Measurements from ENCODE around the gene ZSWIM6. TPM values are rescaled to one million over a fixed set of nuclear protein-coding genes. Genes with fewer than 3 reads are reported as not detected.

The ZSWIM6 gene
- total RNA-seq, 1 donor from 2014 or later, result 7.4 TPM

- H3K4me1 Mint-ChIP-seq, result peaks cover 2% of the 10 kb centered on the region
Measured at GRCh38 chr5:61349935-61350334, 17.9 kb downstream of the ZSWIM6 start.

GRCh38 chr5:61350535-61350934, 18.5 kb downstream of the ZSWIM6 start:
- DNase-seq, result no peak
- H3K4me1 Mint-ChIP-seq, result peaks cover 2% of the 10 kb centered on the region
- no peak overlapping the region for H3K27ac Mint-ChIP-seq
- peaks cover 3% of the 10 kb centered on the region for H3K9me3 Mint-ChIP-seq
- no peaks in the 10 kb centered on the region for H3K27me3 Mint-ChIP-seq
- intact Hi-C loops (cut with micrococcal nuclease), result no loop called here
- H3K4me3 Mint-ChIP-seq, result no peak overlapping the region
- no peaks in the 10 kb centered on the region for H3K36me3 Mint-ChIP-seq (ENCODE audit: low read depth)

More at GRCh38 chr5:61349935-61350334, 17.9 kb downstream of the ZSWIM6 start:
- H3K36me3 Mint-ChIP-seq (ENCODE audit: low read depth), result no peaks in the 10 kb centered on the region
- H3K9me3 Mint-ChIP-seq, result peaks cover 3% of the 10 kb centered on the region
- DNase-seq, result no peak
- intact Hi-C loops (cut with micrococcal nuclease), result no loop called here
- H3K27ac Mint-ChIP-seq, result no peak overlapping the region
- no peaks in the 10 kb centered on the region for H3K27me3 Mint-ChIP-seq
- H3K4me3 Mint-ChIP-seq, result no peak overlapping the region

GRCh38 chr5:61351733-61352132, 19.7 kb downstream of the ZSWIM6 start:
- DNase-seq, result no peak
- no peak overlapping the region for H3K27ac Mint-ChIP-seq
- peaks cover 2% of the 10 kb centered on the region for H3K4me1 Mint-ChIP-seq
- intact Hi-C loops (cut with micrococcal nuclease), result no loop called here
- no peaks in the 10 kb centered on the region for H3K27me3 Mint-ChIP-seq
- no peaks in the 10 kb centered on the region for H3K36me3 Mint-ChIP-seq (ENCODE audit: low read depth)
- peaks cover 3% of the 10 kb centered on the region for H3K9me3 Mint-ChIP-seq
- no peak overlapping the region for H3K4me3 Mint-ChIP-seq

- DNase-seq, result no peak
- intact Hi-C loops (cut with micrococcal nuclease), result no loop called here
- no peaks in the 10 kb centered on the region for H3K27me3 Mint-ChIP-seq
- peaks cover 2% of the 10 kb centered on the region for H3K4me1 Mint-ChIP-seq
- H3K9me3 Mint-ChIP-seq, result peaks cover 3% of the 10 kb centered on the region
- H3K27ac Mint-ChIP-seq, result no peak overlapping the region
- H3K4me3 Mint-ChIP-seq, result no peak overlapping the region
- H3K36me3 Mint-ChIP-seq (ENCODE audit: low read depth), result no peaks in the 10 kb centered on the region
Measured at GRCh38 chr5:61352180-61352579, 20.1 kb downstream of the ZSWIM6 start.

- Mint-ChIP-seq H3K4me3 (no peak overlapping the region), H3K4me1 (peaks cover 2% of the 10 kb centered on the region), H3K27ac (no peak overlapping the region), H3K9me3 (peaks cover 3% of the 10 kb centered on the region), H3K36me3 (ENCODE audit: low read depth) (no peaks in the 10 kb centered on the region), H3K27me3 (no peaks in the 10 kb centered on the region)
- DNase-seq, result no peak
- intact Hi-C loops (cut with micrococcal nuclease), result no loop called here
Measured at GRCh38 chr5:61352612-61353156, 20.6 kb downstream of the ZSWIM6 start.

GRCh38 chr5:61353293-61353692, 21.2 kb downstream of the ZSWIM6 start:
- intact Hi-C loops (cut with micrococcal nuclease), result no loop called here
- peaks cover 2% of the 10 kb centered on the region for H3K9me3 Mint-ChIP-seq
- H3K4me3 Mint-ChIP-seq, result no peak overlapping the region
- DNase-seq, result no peak
- H3K4me1 Mint-ChIP-seq, result peaks cover 2% of the 10 kb centered on the region
- no peak overlapping the region for H3K27ac Mint-ChIP-seq
- H3K36me3 Mint-ChIP-seq (ENCODE audit: low read depth), result no peaks in the 10 kb centered on the region
- no peaks in the 10 kb centered on the region for H3K27me3 Mint-ChIP-seq

GRCh38 chr5:61354199-61354598, 22.1 kb downstream of the ZSWIM6 start:
- Mint-ChIP-seq H3K36me3 (ENCODE audit: low read depth) (no peaks in the 10 kb centered on the region), H3K27me3 (no peaks in the 10 kb centered on the region), H3K4me3 (no peak overlapping the region), H3K4me1 (peaks cover 2% of the 10 kb centered on the region), H3K9me3 (no peaks in the 10 kb centered on the region), H3K27ac (no peak overlapping the region)
- DNase-seq, result no peak
- intact Hi-C loops (cut with micrococcal nuclease), result no loop called here

GRCh38 chr5:61357745-61358144, 25.7 kb downstream of the ZSWIM6 start:
- H3K27ac Mint-ChIP-seq, result no peak overlapping the region
- no peak for DNase-seq
- no peaks in the 10 kb centered on the region for H3K9me3 Mint-ChIP-seq
- no peaks in the 10 kb centered on the region for H3K36me3 Mint-ChIP-seq (ENCODE audit: low read depth)
- no peak overlapping the region for H3K4me3 Mint-ChIP-seq
- intact Hi-C loops (cut with micrococcal nuclease), result loop anchor here (5.0 kb wide), 1 partner anchor 50 kb away; no protein-coding TSS in a partner anchor
- peaks cover 2% of the 10 kb centered on the region for H3K4me1 Mint-ChIP-seq
- H3K27me3 Mint-ChIP-seq, result no peaks in the 10 kb centered on the region

- no peak overlapping the region for H3K27ac Mint-ChIP-seq
- DNase-seq, result no peak
- no peaks in the 10 kb centered on the region for H3K4me1 Mint-ChIP-seq
- no peaks in the 10 kb centered on the region for H3K27me3 Mint-ChIP-seq
- no peaks in the 10 kb centered on the region for H3K9me3 Mint-ChIP-seq
- H3K4me3 Mint-ChIP-seq, result no peak overlapping the region
- intact Hi-C loops (cut with micrococcal nuclease), result no loop called here
- H3K36me3 Mint-ChIP-seq (ENCODE audit: low read depth), result no peaks in the 10 kb centered on the region
Measured at GRCh38 chr5:61362796-61363368, 30.8 kb downstream of the ZSWIM6 start.

- Mint-ChIP-seq H3K4me3 (no peak overlapping the region), H3K4me1 (no peaks in the 10 kb centered on the region), H3K27me3 (no peaks in the 10 kb centered on the region), H3K27ac (no peak overlapping the region), H3K9me3 (no peaks in the 10 kb centered on the region), H3K36me3 (ENCODE audit: low read depth) (no peaks in the 10 kb centered on the region)
- intact Hi-C loops (cut with micrococcal nuclease), result no loop called here
- DNase-seq, result no peak
Measured at GRCh38 chr5:61363401-61364114, 31.5 kb downstream of the ZSWIM6 start.

GRCh38 chr5:61366497-61367240, 34.6 kb downstream of the ZSWIM6 start:
- Mint-ChIP-seq H3K4me1 (no peaks in the 10 kb centered on the region), H3K27me3 (no peaks in the 10 kb centered on the region), H3K9me3 (no peaks in the 10 kb centered on the region), H3K36me3 (ENCODE audit: low read depth) (no peaks in the 10 kb centered on the region), H3K4me3 (no peak overlapping the region), H3K27ac (no peak overlapping the region)
- intact Hi-C loops (cut with micrococcal nuclease), result no loop called here
- DNase-seq, result no peak

GRCh38 chr5:61370506-61370905, 38.4 kb downstream of the ZSWIM6 start:
- intact Hi-C loops (cut with micrococcal nuclease), result no loop called here
- no peak overlapping the region for H3K27ac Mint-ChIP-seq
- H3K27me3 Mint-ChIP-seq, result no peaks in the 10 kb centered on the region
- no peaks in the 10 kb centered on the region for H3K4me1 Mint-ChIP-seq
- H3K36me3 Mint-ChIP-seq (ENCODE audit: low read depth), result no peaks in the 10 kb centered on the region
- H3K9me3 Mint-ChIP-seq, result no peaks in the 10 kb centered on the region
- no peak for DNase-seq
- no peak overlapping the region for H3K4me3 Mint-ChIP-seq

- no peak for DNase-seq
- H3K36me3 Mint-ChIP-seq (ENCODE audit: low read depth), result no peaks in the 10 kb centered on the region
Measured at GRCh38 chr5:61371474-61371873, 39.4 kb downstream of the ZSWIM6 start.

GRCh38 chr5:61379677-61380076, 47.6 kb downstream of the ZSWIM6 start:
- intact Hi-C loops (cut with micrococcal nuclease), result no loop called here
- peak; percentile 8 for DNase-seq
- Mint-ChIP-seq H3K4me3 (no peak overlapping the region), H3K27ac (no peak overlapping the region), H3K9me3 (no peaks in the 10 kb centered on the region), H3K36me3 (ENCODE audit: low read depth) (no peaks in the 10 kb centered on the region), H3K27me3 (no peaks in the 10 kb centered on the region), H3K4me1 (no peaks in the 10 kb centered on the region)

More at GRCh38 chr5:61371474-61371873, 39.4 kb downstream of the ZSWIM6 start:
- Mint-ChIP-seq H3K4me1 (no peaks in the 10 kb centered on the region), H3K27ac (no peak overlapping the region), H3K4me3 (no peak overlapping the region), H3K9me3 (no peaks in the 10 kb centered on the region), H3K27me3 (no peaks in the 10 kb centered on the region)
- intact Hi-C loops (cut with micrococcal nuclease), result no loop called here
